Keratinocyte (primary cell): ENCODE measurements around the gene ENPP1. TPM values are rescaled to one million over a fixed set of nuclear protein-coding genes. Genes with fewer than 3 reads are reported as not detected.

ENCODE experiments used
- DNase-seq: peaks from one replicate; pipeline ENCODE4 v3.0.0-alpha.2; 2011; ENCODE audit warnings: low read depth, missing footprints, low spot score
- FAIRE-seq: peaks from 2 replicates; lab custom pipeline; 2011; peaks lifted over from hg19 to GRCh38; lab: Jason Lieb, UNC
- H2AFZ ChIP-seq: 2 replicates; pipeline ENCODE4 v1.6.0; 2012; ENCODE audit warnings: low read length, control low read depth, inconsistent platforms; ENCODE audit not compliant: control insufficient read depth
- H3K27ac ChIP-seq: 2 replicates; pipeline ENCODE4 v1.5.1; 2011; ENCODE audit warnings: low read length; ENCODE audit not compliant: control insufficient read depth, insufficient read depth
- H3K27me3 ChIP-seq: 3 replicates; pipeline ENCODE4 v1.6.0; 2011; ENCODE audit warnings: low read length; ENCODE audit not compliant: control insufficient read depth, insufficient read depth; ENCODE audit errors: extremely low read depth
- H3K36me3 ChIP-seq, 2 experiments: 2 replicates in 1 of 2; 3 replicates in 1 of 2; pipeline ENCODE4 v1.5.1; 2011; ENCODE audit warnings: low read length in 2 of 2, mild to moderate bottlenecking in 1 of 2; ENCODE audit not compliant: control insufficient read depth in 2 of 2, insufficient read depth in 2 of 2; ENCODE audit errors: extremely low read depth in 1 of 2
- H3K4me1 ChIP-seq: 3 replicates; pipeline ENCODE4 v1.5.1; 2011; ENCODE audit warnings: low read length; ENCODE audit not compliant: control insufficient read depth, insufficient read depth; ENCODE audit errors: extremely low read depth
- H3K4me2 ChIP-seq: 3 replicates; pipeline ENCODE4 v1.6.0; 2011; ENCODE audit warnings: low read depth, low read length; ENCODE audit not compliant: control insufficient read depth, insufficient read depth; ENCODE audit errors: extremely low read depth
- H3K4me3 ChIP-seq, 3 experiments: fragments of 200-600 bp in 1 of 3; sonication (generic) in 1 of 3; 2 replicates in 2 of 3; 3 replicates in 1 of 3; pipeline ENCODE4 v1.5.1; 2011 to 2016; ENCODE audit warnings: low read length in 3 of 3, mild to moderate bottlenecking in 3 of 3, control low read depth in 2 of 3, inconsistent platforms in 1 of 3, low read depth in 1 of 3, mixed read lengths in 1 of 3, mixed run types in 1 of 3, moderate library complexity in 1 of 3; ENCODE audit not compliant: control insufficient read depth in 2 of 3, insufficient read depth in 2 of 3; ENCODE audit errors: extremely low read depth in 1 of 3
- H3K79me2 ChIP-seq: 2 replicates; pipeline ENCODE4 v1.6.0; 2012; ENCODE audit warnings: low read length; ENCODE audit not compliant: control insufficient read depth, insufficient read depth
- H3K9ac ChIP-seq: 3 replicates; pipeline ENCODE4 v1.6.0; 2011; ENCODE audit warnings: low read length; ENCODE audit not compliant: control insufficient read depth, insufficient read depth; ENCODE audit errors: extremely low read depth
- H3K9me1 ChIP-seq: 3 replicates; pipeline ENCODE4 v1.6.0; 2011; ENCODE audit warnings: low read length; ENCODE audit not compliant: control insufficient read depth, insufficient read depth; ENCODE audit errors: extremely low read depth
- H3K9me3 ChIP-seq: 2 replicates; pipeline ENCODE4 v1.5.1; 2012; ENCODE audit warnings: low read depth, low read length; ENCODE audit not compliant: control insufficient read depth
- H4K20me1 ChIP-seq: 3 replicates; pipeline ENCODE4 v1.6.0; 2011; ENCODE audit warnings: low read length; ENCODE audit not compliant: control insufficient read depth, insufficient read depth; ENCODE audit errors: extremely low read depth
- EZH2 ChIP-seq: IDR thresholded peaks from one replicate; pipeline ENCODE4 v1.6.1; 2012; ENCODE audit warnings: inconsistent platforms, mild to moderate bottlenecking, low read length, moderate library complexity
- dilution Hi-C: fragments of 300-500 bp; cut with MboI; formaldehyde crosslinking; loops from one replicate; pipeline ENCODE4 v1.7.0; 2020; ENCODE audit warnings: low sequenced_read_pairs; ENCODE audit not compliant: extremely low pct_ligation_motif_present
- polyA plus RNA-seq, 5 experiments: library from polyadenylated mRNA; depleted of rRNA in 3 of 5; stranded (reverse) in 3 of 5; stranded (forward) in 1 of 5; unstranded in 1 of 5; fragments of >200 nt; gene quantifications; 1 replicate in 1 of 5; 2 replicates in 3 of 5; 3 replicates in 1 of 5; pipeline versions ENCODE4 v1.2.1 to v1.2.3, GENCODE V29; 2011 to 2012; ENCODE audit warnings: missing spikeins in 2 of 5, low read depth in 1 of 5, low replicate concordance in 1 of 5
- TF ChIP-seq, protein P1 (sequence below), 3 experiments: IDR thresholded peaks in 1 of 3; conservative IDR thresholded peaks in 1 of 3; optimal IDR thresholded peaks in 1 of 3; 2 replicates in 2 of 3; 3 replicates in 1 of 3; pipeline versions ENCODE3 to v1.5.1; 2011; ENCODE audit warnings: low read length in 3 of 3, mild to moderate bottlenecking in 3 of 3, moderate library complexity in 2 of 3, control low read depth in 1 of 3, inconsistent platforms in 1 of 3; ENCODE audit not compliant: insufficient read depth in 2 of 3; ENCODE audit errors: extremely low read depth in 1 of 3

ENPP1 gene
- polyA plus RNA-seq, 1 donor (not counting 4 experiments of a cell fraction or from before 2014, with no cell fraction given), result 0.34 TPM

DNA sequence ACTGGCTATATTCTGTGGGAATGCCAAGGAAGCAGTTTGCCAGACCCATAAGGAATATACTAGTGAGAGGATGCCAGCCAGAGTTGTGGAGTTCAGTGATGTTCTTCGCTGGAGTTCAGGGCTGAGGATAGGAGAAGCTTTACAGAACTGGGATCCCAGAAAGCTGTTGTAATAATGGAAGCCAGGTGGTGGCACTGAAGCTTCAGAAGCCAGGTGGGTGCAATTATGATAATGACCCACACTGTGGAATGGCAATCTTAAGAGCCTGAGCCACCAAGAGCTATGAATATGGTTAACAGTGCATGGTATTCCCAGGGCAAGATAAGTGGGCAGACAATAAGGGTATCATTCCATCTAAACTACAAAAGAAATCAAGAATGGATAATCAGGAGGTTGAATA lies 25.1 kb upstream of the ENPP1 start:
- H3K9me3 ChIP-seq, result no peaks in the 10 kb centered on the region
- FAIRE-seq (no peak), DNase-seq (no peak)
- no peak overlapping the region for H3K9ac ChIP-seq
- no peaks in the 10 kb centered on the region for H3K4me1 ChIP-seq
- TF ChIP-seq, protein P1, sequence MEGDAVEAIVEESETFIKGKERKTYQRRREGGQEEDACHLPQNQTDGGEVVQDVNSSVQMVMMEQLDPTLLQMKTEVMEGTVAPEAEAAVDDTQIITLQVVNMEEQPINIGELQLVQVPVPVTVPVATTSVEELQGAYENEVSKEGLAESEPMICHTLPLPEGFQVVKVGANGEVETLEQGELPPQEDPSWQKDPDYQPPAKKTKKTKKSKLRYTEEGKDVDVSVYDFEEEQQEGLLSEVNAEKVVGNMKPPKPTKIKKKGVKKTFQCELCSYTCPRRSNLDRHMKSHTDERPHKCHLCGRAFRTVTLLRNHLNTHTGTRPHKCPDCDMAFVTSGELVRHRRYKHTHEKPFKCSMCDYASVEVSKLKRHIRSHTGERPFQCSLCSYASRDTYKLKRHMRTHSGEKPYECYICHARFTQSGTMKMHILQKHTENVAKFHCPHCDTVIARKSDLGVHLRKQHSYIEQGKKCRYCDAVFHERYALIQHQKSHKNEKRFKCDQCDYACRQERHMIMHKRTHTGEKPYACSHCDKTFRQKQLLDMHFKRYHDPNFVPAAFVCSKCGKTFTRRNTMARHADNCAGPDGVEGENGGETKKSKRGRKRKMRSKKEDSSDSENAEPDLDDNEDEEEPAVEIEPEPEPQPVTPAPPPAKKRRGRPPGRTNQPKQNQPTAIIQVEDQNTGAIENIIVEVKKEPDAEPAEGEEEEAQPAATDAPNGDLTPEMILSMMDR (optimal IDR thresholded peaks at IDR 0.05 in 1 of 3, IDR thresholded peaks at IDR 0.05 in 1 of 3, conservative IDR thresholded peaks at IDR 0.05 in 1 of 3; ENCODE audit: extremely low read depth in 1 of 3, insufficient read depth in 2 of 3, low read length in 3 of 3), result peak; percentile 18 to 44 (median 33)
- TF ChIP-seq EZH2, result no peak
- H3K79me2 ChIP-seq, result no peaks in the 10 kb centered on the region
- H3K4me2 ChIP-seq, result no peak overlapping the region
- no peaks in the 10 kb centered on the region for H3K36me3 ChIP-seq
- H3K27ac ChIP-seq, result no peak overlapping the region
- H2AFZ ChIP-seq, result no peak overlapping the region
- H3K27me3 ChIP-seq, result no peaks in the 10 kb centered on the region
- H3K4me3 ChIP-seq, result no peak overlapping the region
- no peaks in the 10 kb centered on the region for H4K20me1 ChIP-seq
- dilution Hi-C loops, result no loop called here
- no peaks in the 10 kb centered on the region for H3K9me1 ChIP-seq

DNA sequence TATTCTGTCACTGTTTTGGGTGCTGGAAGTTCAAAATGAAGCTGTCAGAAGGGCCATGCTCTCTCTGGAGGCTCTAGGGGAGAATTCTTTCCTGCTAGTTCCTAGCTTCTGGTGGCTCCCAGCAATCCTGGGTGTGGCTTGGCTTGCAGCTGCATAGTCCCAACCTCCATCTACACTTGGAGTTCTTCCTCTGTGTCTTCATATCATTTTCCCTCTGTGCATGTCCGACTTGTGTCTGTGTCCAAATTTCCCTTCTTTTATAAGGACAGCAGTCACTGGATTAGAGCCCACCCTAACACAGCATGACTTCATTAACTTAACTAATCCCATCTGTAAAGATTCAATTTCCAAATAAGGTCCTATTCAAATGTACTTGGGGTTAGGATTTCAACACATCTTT lies 23.3 kb upstream of the ENPP1 start:
- H3K4me3 ChIP-seq, result no peak overlapping the region
- no peaks in the 10 kb centered on the region for H3K27me3 ChIP-seq
- no peak overlapping the region for H2AFZ ChIP-seq
- H3K27ac ChIP-seq, result no peak overlapping the region
- no peak overlapping the region for H3K4me2 ChIP-seq
- H3K4me1 ChIP-seq, result no peaks in the 10 kb centered on the region
- dilution Hi-C loops, result no loop called here
- H3K9me1 ChIP-seq, result no peaks in the 10 kb centered on the region
- H3K36me3 ChIP-seq, result no peaks in the 10 kb centered on the region
- no peak overlapping the region for H3K9ac ChIP-seq
- H4K20me1 ChIP-seq, result no peaks in the 10 kb centered on the region
- TF ChIP-seq EZH2, result no peak
- TF ChIP-seq, protein P1 (optimal IDR thresholded peaks at IDR 0.05 in 1 of 3, IDR thresholded peaks at IDR 0.05 in 1 of 3, conservative IDR thresholded peaks at IDR 0.05 in 1 of 3; ENCODE audit: extremely low read depth in 1 of 3, insufficient read depth in 2 of 3, low read length in 3 of 3), result no peak
- H3K79me2 ChIP-seq, result no peaks in the 10 kb centered on the region
- FAIRE-seq (no peak), DNase-seq (no peak)
- H3K9me3 ChIP-seq, result no peaks in the 10 kb centered on the region
